Trophoblast cell (in vitro differentiated cells and primary cell): Measurements from ENCODE around the gene NR2C1.

Experiments used
- DNase-seq, 2 donors: peaks; one replicate each; pipeline ENCODE4 v3.0.0-alpha.2; 2016
- H2AFZ ChIP-seq: 2 replicates; pipeline ENCODE4 v1.6.1; 2013; ENCODE audit warnings: low read length, moderate library complexity, mild to moderate bottlenecking; ENCODE audit not compliant: insufficient read depth, poor library complexity
- H2AK5ac ChIP-seq: 2 replicates; pipeline ENCODE4 v1.6.1; 2013; ENCODE audit warnings: mild to moderate bottlenecking, low read length
- H2BK120ac ChIP-seq: 2 replicates; pipeline ENCODE4 v1.6.1; 2013; ENCODE audit warnings: low read length, mild to moderate bottlenecking, moderate library complexity; ENCODE audit not compliant: insufficient read depth, poor library complexity
- H2BK12ac ChIP-seq: 2 replicates; pipeline ENCODE4 v1.6.1; 2013; ENCODE audit warnings: mild to moderate bottlenecking, low read length, moderate library complexity
- H2BK5ac ChIP-seq: 2 replicates; pipeline ENCODE4 v1.6.1; 2013; ENCODE audit warnings: low read length, low read depth, moderate library complexity, mild to moderate bottlenecking; ENCODE audit not compliant: poor library complexity
- H3K14ac ChIP-seq: 2 replicates; pipeline ENCODE4 v1.6.1; 2013; ENCODE audit warnings: mild to moderate bottlenecking, low read length
- H3K18ac ChIP-seq: 2 replicates; pipeline ENCODE4 v1.6.1; 2013; ENCODE audit warnings: mild to moderate bottlenecking, low read length
- H3K23ac ChIP-seq: 2 replicates; pipeline ENCODE4 v1.6.1; 2013; ENCODE audit warnings: low read length
- H3K27ac ChIP-seq: 2 replicates; pipeline ENCODE4 v1.5.1; 2013; ENCODE audit warnings: low read depth, mild to moderate bottlenecking, inconsistent platforms, low read length, moderate library complexity
- H3K27me3 ChIP-seq: 2 replicates; pipeline ENCODE4 v1.6.1; 2013; ENCODE audit warnings: inconsistent platforms, mild to moderate bottlenecking, low read length, moderate library complexity; ENCODE audit not compliant: insufficient read depth
- H3K36me3 ChIP-seq, 2 experiments: 1 replicate in 1 of 2; 2 replicates in 1 of 2; pipeline ENCODE4 v1.6.1; 2013; ENCODE audit warnings: low read length in 2 of 2, mild to moderate bottlenecking in 2 of 2, moderate library complexity in 1 of 2; ENCODE audit not compliant: insufficient read depth in 2 of 2, control insufficient read depth in 1 of 2
- H3K4ac ChIP-seq: 2 replicates; pipeline ENCODE4 v1.6.1; 2013; ENCODE audit warnings: low read depth, mild to moderate bottlenecking, low read length, moderate library complexity
- H3K4me1 ChIP-seq, 2 experiments: 1 replicate in 1 of 2; 2 replicates in 1 of 2; pipeline ENCODE4 v1.6.1; 2013; ENCODE audit warnings: low read length in 2 of 2, mild to moderate bottlenecking in 2 of 2, moderate library complexity in 1 of 2; ENCODE audit not compliant: insufficient read depth in 2 of 2, control insufficient read depth in 1 of 2
- H3K4me2 ChIP-seq: 2 replicates; pipeline ENCODE4 v1.6.1; 2013; ENCODE audit warnings: inconsistent platforms, mild to moderate bottlenecking, low read length, moderate library complexity
- H3K4me3 ChIP-seq: 2 replicates; pipeline ENCODE4 v1.5.1; 2013; ENCODE audit warnings: mild to moderate bottlenecking, low read depth, low read length, inconsistent platforms
- H3K79me1 ChIP-seq: one replicate; pipeline ENCODE4 v1.6.1; 2013; ENCODE audit warnings: low read length
- H3K79me2 ChIP-seq: 2 replicates; pipeline ENCODE4 v1.6.1; 2013; ENCODE audit warnings: low read length, mild to moderate bottlenecking; ENCODE audit not compliant: control insufficient read depth, insufficient read depth, poor library complexity
- H3K9ac ChIP-seq: 2 replicates; pipeline ENCODE4 v1.6.1; 2013; ENCODE audit warnings: mild to moderate bottlenecking, low read length
- H3K9me3 ChIP-seq: 2 replicates; pipeline ENCODE4 v1.6.1; 2013; ENCODE audit warnings: low read depth, mild to moderate bottlenecking, control low read depth, inconsistent platforms, low read length; ENCODE audit not compliant: insufficient read depth
- H4K12ac ChIP-seq: 2 replicates; pipeline ENCODE4 v1.6.1; 2013; ENCODE audit warnings: low read depth, mild to moderate bottlenecking, low read length, moderate library complexity
- H4K8ac ChIP-seq: 2 replicates; pipeline ENCODE4 v1.6.1; 2013; ENCODE audit warnings: low read depth, mild to moderate bottlenecking, low read length, moderate library complexity
- H4K91ac ChIP-seq: one replicate; pipeline ENCODE4 v1.6.1; 2013; ENCODE audit warnings: low read depth, mild to moderate bottlenecking, low read length, moderate library complexity
- WGBS: extraction: QIAGEN DNeasy Blood & Tissue Kit; methylation state at CpG from one replicate; pipeline ENCODE4 v1.1.7; 2013; ENCODE audit warnings: missing lambda C conversion rate; ENCODE audit not compliant: insufficient read length, insufficient coverage; ENCODE audit errors: extremely low coverage; 5-methylcytosine and 5-hydroxymethylcytosine counted together

The NR2C1 gene

DNA sequence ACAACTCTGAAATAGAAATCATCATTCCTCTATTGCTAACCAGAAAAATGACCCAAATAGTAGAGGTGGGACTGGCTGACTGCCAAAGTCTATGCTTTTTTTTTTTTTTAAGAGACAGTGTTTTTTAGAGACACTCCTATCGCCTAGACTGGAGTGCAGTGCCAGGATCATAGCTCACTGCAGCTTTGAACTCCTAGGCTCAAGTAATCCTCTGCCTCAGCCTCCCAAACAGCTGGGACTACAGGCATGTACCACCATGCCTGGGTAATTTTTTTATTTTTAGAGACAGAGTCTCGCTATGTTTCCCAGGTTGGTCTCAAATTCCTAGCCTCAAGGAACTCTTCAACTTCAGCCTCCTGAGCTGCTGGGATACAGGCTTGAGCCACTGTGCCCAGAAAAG, 19.2 kb downstream of the NR2C1 start:
- H2AFZ ChIP-seq: no peak overlapping the region
- no peak overlapping the region for H2BK12ac ChIP-seq
- H2BK5ac ChIP-seq: no peak overlapping the region
- H4K91ac ChIP-seq: no peak overlapping the region
- H3K79me2 ChIP-seq: no peaks in the 10 kb centered on the region
- H3K36me3 ChIP-seq: peaks cover 31 to 34% of the 10 kb centered on the region in 2 experiments
- H3K4me1 ChIP-seq: no peaks in the 10 kb centered on the region
- H3K27ac ChIP-seq: no peak overlapping the region
- H3K9me3 ChIP-seq: no peaks in the 10 kb centered on the region
- H3K14ac ChIP-seq: no peak overlapping the region
- H2AK5ac ChIP-seq: no peak overlapping the region
- no peak overlapping the region for H2BK120ac ChIP-seq
- no peak overlapping the region for H4K8ac ChIP-seq
- H3K23ac ChIP-seq: no peak overlapping the region
- H3K9ac ChIP-seq: no peak overlapping the region
- DNase-seq: no peak
- WGBS: no CpG with 5 or more reads among the region's 2 CpGs
- H3K79me1 ChIP-seq: no peaks in the 10 kb centered on the region
- no peak overlapping the region for H4K12ac ChIP-seq
- no peak overlapping the region for H3K4me2 ChIP-seq
- H3K18ac ChIP-seq: no peak overlapping the region
- no peak overlapping the region for H3K4ac ChIP-seq
- no peaks in the 10 kb centered on the region for H3K27me3 ChIP-seq
- H3K4me3 ChIP-seq: no peak overlapping the region

- WGBS: no CpG with 5 or more reads among the region's 4 CpGs
- H4K8ac ChIP-seq: no peak overlapping the region
- no peaks in the 10 kb centered on the region for H3K9me3 ChIP-seq
- no peak overlapping the region for H2BK5ac ChIP-seq
- H3K36me3 ChIP-seq: peaks cover 26 to 32% of the 10 kb centered on the region in 2 experiments
- DNase-seq: no peak
- no peak overlapping the region for H4K91ac ChIP-seq
- H2BK120ac ChIP-seq: no peak overlapping the region
- no peak overlapping the region for H3K9ac ChIP-seq
- H3K79me1 ChIP-seq: no peaks in the 10 kb centered on the region
- H2AK5ac ChIP-seq: no peak overlapping the region
- H2BK12ac ChIP-seq: no peak overlapping the region
- H3K18ac ChIP-seq: no peak overlapping the region
- H3K4me2 ChIP-seq: no peak overlapping the region
- no peak overlapping the region for H3K27ac ChIP-seq
- no peak overlapping the region for H4K12ac ChIP-seq
- H3K4me3 ChIP-seq: no peak overlapping the region
- no peaks in the 10 kb centered on the region for H3K4me1 ChIP-seq
- no peak overlapping the region for H3K23ac ChIP-seq
- H3K79me2 ChIP-seq: no peaks in the 10 kb centered on the region
- no peak overlapping the region for H3K14ac ChIP-seq
- H2AFZ ChIP-seq: no peak overlapping the region
- H3K27me3 ChIP-seq: no peaks in the 10 kb centered on the region
- no peak overlapping the region for H3K4ac ChIP-seq
Measured at GRCh38 chr12:95051241-95051640, 22.2 kb downstream of the NR2C1 start.

DNA sequence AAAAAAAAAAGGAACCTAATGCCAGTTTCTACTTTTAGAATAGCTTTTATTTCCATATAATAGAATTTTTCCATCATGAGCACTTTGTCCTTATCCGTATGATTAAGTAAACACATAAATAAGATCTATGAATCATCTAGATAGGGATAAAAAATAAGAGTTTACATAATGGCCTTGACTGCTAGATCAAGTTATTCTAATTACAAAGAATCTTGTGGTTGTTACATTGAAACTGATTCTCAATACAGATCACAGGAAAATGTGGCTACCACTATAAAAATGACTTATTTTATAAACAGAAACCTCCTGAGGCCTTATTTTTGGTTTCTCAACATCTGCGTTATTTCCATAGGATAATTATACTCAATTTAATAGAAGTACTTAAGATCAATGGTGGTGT, 35.5 kb downstream of the NR2C1 start:
- no peaks in the 10 kb centered on the region for H3K4me1 ChIP-seq
- H3K79me1 ChIP-seq: no peaks in the 10 kb centered on the region

DNA sequence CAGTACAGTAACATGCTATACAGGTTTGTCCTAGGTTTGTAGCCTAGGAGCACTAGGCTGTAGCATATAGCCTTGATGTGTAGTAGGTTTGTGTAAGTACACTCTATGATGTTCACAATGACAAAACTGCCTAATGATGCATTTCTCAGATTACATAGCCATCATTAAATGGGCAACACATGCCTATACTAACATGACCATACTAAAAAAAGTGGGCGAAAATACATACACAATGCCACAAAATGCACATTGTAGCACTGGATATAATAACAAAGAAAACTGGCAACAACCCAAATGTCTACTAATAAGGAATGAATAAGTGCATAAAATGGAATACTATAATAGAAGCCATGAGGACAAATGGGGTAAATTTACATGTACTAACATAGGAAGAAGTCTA, 38.7 kb downstream of the NR2C1 start:
- H3K79me1 ChIP-seq: no peaks in the 10 kb centered on the region
- H3K36me3 ChIP-seq: peaks cover 16 to 19% of the 10 kb centered on the region in 2 experiments
- H3K4ac ChIP-seq: no peak overlapping the region
- no peak overlapping the region for H2AFZ ChIP-seq
- no peaks in the 10 kb centered on the region for H3K4me1 ChIP-seq
- no peak overlapping the region for H3K14ac ChIP-seq
- no peak overlapping the region for H3K18ac ChIP-seq
- no peaks in the 10 kb centered on the region for H3K79me2 ChIP-seq
- no peak for DNase-seq
- H3K4me2 ChIP-seq: no peak overlapping the region
- no peak overlapping the region for H2BK12ac ChIP-seq
- no peak overlapping the region for H3K9ac ChIP-seq
- no peaks in the 10 kb centered on the region for H3K27me3 ChIP-seq
- no peak overlapping the region for H4K12ac ChIP-seq
- no peak overlapping the region for H3K27ac ChIP-seq
- H3K9me3 ChIP-seq: no peaks in the 10 kb centered on the region
- no peak overlapping the region for H4K8ac ChIP-seq
- H2BK5ac ChIP-seq: no peak overlapping the region
- H2BK120ac ChIP-seq: no peak overlapping the region
- no peak overlapping the region for H3K4me3 ChIP-seq
- H3K23ac ChIP-seq: no peak overlapping the region
- WGBS: no CpG with 5 or more reads among the region's 1 CpG
- H4K91ac ChIP-seq: no peak overlapping the region
- H2AK5ac ChIP-seq: no peak overlapping the region

More for the DNA sequence above, 35.5 kb downstream of the NR2C1 start:
- no peak overlapping the region for H3K4me3 ChIP-seq
- no peak overlapping the region for H3K23ac ChIP-seq
- H3K14ac ChIP-seq: no peak overlapping the region
- no peaks in the 10 kb centered on the region for H3K27me3 ChIP-seq
- no peak overlapping the region for H2BK5ac ChIP-seq
- H3K27ac ChIP-seq: no peak overlapping the region
- no peak overlapping the region for H2AFZ ChIP-seq
- no peak overlapping the region for H4K12ac ChIP-seq
- H3K4me2 ChIP-seq: no peak overlapping the region
- no peaks in the 10 kb centered on the region for H3K79me2 ChIP-seq
- H3K9me3 ChIP-seq: no peaks in the 10 kb centered on the region
- WGBS: no CpG with 5 or more reads among the region's 2 CpGs
- H2BK12ac ChIP-seq: no peak overlapping the region
- no peak overlapping the region for H2BK120ac ChIP-seq
- H3K9ac ChIP-seq: no peak overlapping the region
- H3K36me3 ChIP-seq: peaks cover 13 to 15% of the 10 kb centered on the region in 2 experiments
- H4K91ac ChIP-seq: no peak overlapping the region
- H4K8ac ChIP-seq: no peak overlapping the region
- no peak overlapping the region for H2AK5ac ChIP-seq
- DNase-seq: no peak
- H3K18ac ChIP-seq: no peak overlapping the region
- H3K4ac ChIP-seq: no peak overlapping the region
